ENCODE results near the gene SRSF8.

DNA sequence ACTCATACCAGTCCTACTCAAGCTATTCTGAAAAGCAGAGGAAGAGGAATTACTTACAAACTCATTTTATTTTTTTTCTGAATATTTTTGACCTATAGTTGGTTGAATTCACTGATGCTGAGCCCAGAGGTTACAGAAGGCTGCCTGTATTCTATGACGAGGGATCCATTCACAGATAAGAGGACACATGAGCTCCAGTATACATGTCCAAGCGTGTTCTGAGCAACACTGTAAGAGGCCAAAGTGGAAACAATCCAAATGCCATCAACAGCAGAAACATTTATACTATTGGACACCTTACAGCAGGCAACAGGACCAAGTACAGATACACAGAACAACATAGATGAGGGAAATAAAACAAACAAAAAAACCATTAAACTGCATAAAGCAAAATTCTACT, 31.4 kb upstream of the SRSF8 start:
- TF ChIP-seq, protein P1, sequence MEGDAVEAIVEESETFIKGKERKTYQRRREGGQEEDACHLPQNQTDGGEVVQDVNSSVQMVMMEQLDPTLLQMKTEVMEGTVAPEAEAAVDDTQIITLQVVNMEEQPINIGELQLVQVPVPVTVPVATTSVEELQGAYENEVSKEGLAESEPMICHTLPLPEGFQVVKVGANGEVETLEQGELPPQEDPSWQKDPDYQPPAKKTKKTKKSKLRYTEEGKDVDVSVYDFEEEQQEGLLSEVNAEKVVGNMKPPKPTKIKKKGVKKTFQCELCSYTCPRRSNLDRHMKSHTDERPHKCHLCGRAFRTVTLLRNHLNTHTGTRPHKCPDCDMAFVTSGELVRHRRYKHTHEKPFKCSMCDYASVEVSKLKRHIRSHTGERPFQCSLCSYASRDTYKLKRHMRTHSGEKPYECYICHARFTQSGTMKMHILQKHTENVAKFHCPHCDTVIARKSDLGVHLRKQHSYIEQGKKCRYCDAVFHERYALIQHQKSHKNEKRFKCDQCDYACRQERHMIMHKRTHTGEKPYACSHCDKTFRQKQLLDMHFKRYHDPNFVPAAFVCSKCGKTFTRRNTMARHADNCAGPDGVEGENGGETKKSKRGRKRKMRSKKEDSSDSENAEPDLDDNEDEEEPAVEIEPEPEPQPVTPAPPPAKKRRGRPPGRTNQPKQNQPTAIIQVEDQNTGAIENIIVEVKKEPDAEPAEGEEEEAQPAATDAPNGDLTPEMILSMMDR (IDR thresholded peaks at IDR 0.05): no peak
- no peak for TF ChIP-seq POLR2A (IDR thresholded peaks at IDR 0.05)

Measured in body of pancreas (tissue), 4 donors.